ENCODE results near the gene GTF2H3. TPM values are rescaled to one million over a fixed set of nuclear protein-coding genes. Genes with fewer than 3 reads are reported as not detected.

GTF2H3 gene
- total and polyA plus RNA-seq, 2 experiments from 2014 or later: 10.5 to 27.7 TPM

DNA sequence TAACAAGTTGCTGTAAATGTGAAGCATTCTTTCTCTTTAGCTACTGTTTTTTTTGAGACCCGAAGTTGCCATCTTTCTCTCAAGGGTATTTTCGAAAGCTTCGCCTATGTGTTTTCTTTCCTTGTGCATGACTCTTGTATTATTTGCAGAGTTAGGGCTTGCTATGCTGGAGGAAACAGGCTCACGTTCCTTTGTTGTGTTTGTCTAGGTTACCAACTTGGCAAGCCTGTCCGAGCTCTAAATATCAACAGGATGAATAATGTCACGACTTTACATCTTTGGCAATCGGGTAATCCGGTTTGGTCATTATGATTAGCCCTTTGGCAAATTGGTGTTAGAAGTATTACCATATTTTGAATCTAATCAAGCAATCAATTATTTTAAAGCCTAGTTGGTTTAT lies 62.6 kb downstream of the GTF2H3 start:
- Histone ChIP-seq H4K20me1 (replicated peaks; ENCODE audit: insufficient read depth) (no peaks in the 10 kb centered on the region; the same call in 1 of the 2 replicates), H3K36me3 (ENCODE audit: insufficient read depth) (no peaks in the 10 kb centered on the region), H3K4me2 (no peak overlapping the region), H3K4me3 (no peak overlapping the region), H3K79me2 (replicated peaks; ENCODE audit: insufficient read depth) (no peaks in the 10 kb centered on the region), H3K4me1 (ENCODE audit: insufficient read depth) (no peaks in the 10 kb centered on the region), H3K27ac (ENCODE audit: low read depth) (no peak overlapping the region), H3F3A (replicated peaks; ENCODE audit: low read depth) (no peaks in the 10 kb centered on the region), H3K9me2 (ENCODE audit: insufficient read depth) (no peaks in the 10 kb centered on the region), H2AFZ (no peak overlapping the region), H3K27me3 (ENCODE audit: insufficient read depth) (no peaks in the 10 kb centered on the region)
- Mint-ChIP-seq H3K9me3 (no peaks in the 10 kb centered on the region), H3K27me3 (ENCODE audit: insufficient read depth, low read depth, poor library complexity) (peaks cover 2% of the 10 kb centered on the region), H3K4me3 (no peak overlapping the region), H3K27ac (no peak overlapping the region), H3K4me1 (no peaks in the 10 kb centered on the region), H3K36me3 (ENCODE audit: low read depth) (peaks cover 7% of the 10 kb centered on the region; the same call in 1 of the 3 replicates)
- ATAC-seq (no peak), DNase-seq (ENCODE audit: low spot score) (no peak)
- TF ChIP-seq EZH2phosphoT487 (IDR thresholded peaks at IDR 0.05; ENCODE audit: unreplicated experiment) (no peak), STAT1 (IDR thresholded peaks at IDR 0.05; ENCODE audit: unreplicated experiment) (no peak), NANOG (IDR thresholded peaks at IDR 0.05; ENCODE audit: borderline replicate concordance) (no peak), CREB1 (CRISPR knock-in tag; IDR thresholded peaks at IDR 0.05; ENCODE audit: low read depth) (no peak), ZNF114 (CRISPR knock-in tag; IDR thresholded peaks at IDR 0.05) (no peak)
- TF ChIP-seq, protein P1, sequence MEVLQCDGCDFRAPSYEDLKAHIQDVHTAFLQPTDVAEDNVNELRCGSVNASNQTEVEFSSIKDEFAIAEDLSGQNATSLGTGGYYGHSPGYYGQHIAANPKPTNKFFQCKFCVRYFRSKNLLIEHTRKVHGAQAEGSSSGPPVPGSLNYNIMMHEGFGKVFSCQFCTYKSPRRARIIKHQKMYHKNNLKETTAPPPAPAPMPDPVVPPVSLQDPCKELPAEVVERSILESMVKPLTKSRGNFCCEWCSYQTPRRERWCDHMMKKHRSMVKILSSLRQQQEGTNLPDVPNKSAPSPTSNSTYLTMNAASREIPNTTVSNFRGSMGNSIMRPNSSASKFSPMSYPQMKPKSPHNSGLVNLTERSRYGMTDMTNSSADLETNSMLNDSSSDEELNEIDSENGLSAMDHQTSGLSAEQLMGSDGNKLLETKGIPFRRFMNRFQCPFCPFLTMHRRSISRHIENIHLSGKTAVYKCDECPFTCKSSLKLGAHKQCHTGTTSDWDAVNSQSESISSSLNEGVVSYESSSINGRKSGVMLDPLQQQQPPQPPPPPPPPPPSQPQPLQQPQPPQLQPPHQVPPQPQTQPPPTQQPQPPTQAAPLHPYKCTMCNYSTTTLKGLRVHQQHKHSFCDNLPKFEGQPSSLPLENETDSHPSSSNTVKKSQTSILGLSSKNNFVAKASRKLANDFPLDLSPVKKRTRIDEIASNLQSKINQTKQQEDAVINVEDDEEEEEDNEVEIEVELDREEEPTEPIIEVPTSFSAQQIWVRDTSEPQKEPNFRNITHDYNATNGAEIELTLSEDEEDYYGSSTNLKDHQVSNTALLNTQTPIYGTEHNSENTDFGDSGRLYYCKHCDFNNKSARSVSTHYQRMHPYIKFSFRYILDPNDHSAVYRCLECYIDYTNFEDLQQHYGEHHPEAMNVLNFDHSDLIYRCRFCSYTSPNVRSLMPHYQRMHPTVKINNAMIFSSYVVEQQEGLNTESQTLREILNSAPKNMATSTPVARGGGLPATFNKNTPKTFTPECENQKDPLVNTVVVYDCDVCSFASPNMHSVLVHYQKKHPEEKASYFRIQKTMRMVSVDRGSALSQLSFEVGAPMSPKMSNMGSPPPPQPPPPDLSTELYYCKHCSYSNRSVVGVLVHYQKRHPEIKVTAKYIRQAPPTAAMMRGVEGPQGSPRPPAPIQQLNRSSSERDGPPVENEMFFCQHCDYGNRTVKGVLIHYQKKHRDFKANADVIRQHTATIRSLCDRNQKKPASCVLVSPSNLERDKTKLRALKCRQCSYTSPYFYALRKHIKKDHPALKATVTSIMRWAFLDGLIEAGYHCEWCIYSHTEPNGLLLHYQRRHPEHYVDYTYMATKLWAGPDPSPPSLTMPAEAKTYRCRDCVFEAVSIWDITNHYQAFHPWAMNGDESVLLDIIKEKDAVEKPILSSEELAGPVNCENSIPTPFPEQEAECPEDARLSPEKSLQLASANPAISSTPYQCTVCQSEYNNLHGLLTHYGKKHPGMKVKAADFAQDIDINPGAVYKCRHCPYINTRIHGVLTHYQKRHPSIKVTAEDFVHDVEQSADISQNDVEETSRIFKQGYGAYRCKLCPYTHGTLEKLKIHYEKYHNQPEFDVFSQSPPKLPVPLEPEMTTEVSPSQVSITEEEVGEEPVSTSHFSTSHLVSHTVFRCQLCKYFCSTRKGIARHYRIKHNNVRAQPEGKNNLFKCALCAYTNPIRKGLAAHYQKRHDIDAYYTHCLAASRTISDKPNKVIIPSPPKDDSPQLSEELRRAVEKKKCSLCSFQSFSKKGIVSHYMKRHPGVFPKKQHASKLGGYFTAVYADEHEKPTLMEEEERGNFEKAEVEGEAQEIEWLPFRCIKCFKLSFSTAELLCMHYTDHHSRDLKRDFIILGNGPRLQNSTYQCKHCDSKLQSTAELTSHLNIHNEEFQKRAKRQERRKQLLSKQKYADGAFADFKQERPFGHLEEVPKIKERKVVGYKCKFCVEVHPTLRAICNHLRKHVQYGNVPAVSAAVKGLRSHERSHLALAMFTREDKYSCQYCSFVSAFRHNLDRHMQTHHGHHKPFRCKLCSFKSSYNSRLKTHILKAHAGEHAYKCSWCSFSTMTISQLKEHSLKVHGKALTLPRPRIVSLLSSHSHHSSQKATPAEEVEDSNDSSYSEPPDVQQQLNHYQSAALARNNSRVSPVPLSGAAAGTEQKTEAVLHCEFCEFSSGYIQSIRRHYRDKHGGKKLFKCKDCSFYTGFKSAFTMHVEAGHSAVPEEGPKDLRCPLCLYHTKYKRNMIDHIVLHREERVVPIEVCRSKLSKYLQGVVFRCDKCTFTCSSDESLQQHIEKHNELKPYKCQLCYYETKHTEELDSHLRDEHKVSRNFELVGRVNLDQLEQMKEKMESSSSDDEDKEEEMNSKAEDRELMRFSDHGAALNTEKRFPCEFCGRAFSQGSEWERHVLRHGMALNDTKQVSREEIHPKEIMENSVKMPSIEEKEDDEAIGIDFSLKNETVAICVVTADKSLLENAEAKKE (CRISPR knock-in tag; IDR thresholded peaks at IDR 0.05): no peak

- no peaks in the 10 kb centered on the region for H3K4me1 Mint-ChIP-seq
- DNase-seq (ENCODE audit: low spot score) (no peak), ATAC-seq (no peak)
- Histone ChIP-seq H4K20me1 (replicated peaks; ENCODE audit: insufficient read depth) (no peaks in the 10 kb centered on the region; the same call in 1 of the 2 replicates), H3K79me2 (replicated peaks; ENCODE audit: insufficient read depth) (no peaks in the 10 kb centered on the region), H3K4me3 (no peak overlapping the region), H3K4me2 (no peak overlapping the region), H2AFZ (no peak overlapping the region), H3K36me3 (ENCODE audit: insufficient read depth) (no peaks in the 10 kb centered on the region), H3F3A (replicated peaks; ENCODE audit: low read depth) (no peaks in the 10 kb centered on the region), H3K4me1 (ENCODE audit: insufficient read depth) (no peaks in the 10 kb centered on the region), H3K27ac (ENCODE audit: low read depth) (no peak overlapping the region), H3K9me2 (ENCODE audit: insufficient read depth) (no peaks in the 10 kb centered on the region), H3K27me3 (ENCODE audit: insufficient read depth) (no peaks in the 10 kb centered on the region)
- no peak overlapping the region for H3K27ac Mint-ChIP-seq
- H3K27me3 Mint-ChIP-seq (ENCODE audit: insufficient read depth, low read depth, poor library complexity): peaks cover under 1% of the 10 kb centered on the region
- peaks cover 8% of the 10 kb centered on the region; the same call in 1 of the 3 replicates for H3K36me3 Mint-ChIP-seq (ENCODE audit: low read depth)
- H3K9me3 Mint-ChIP-seq: no peaks in the 10 kb centered on the region
- H3K4me3 Mint-ChIP-seq: no peak overlapping the region
- TF ChIP-seq, protein P1 (CRISPR knock-in tag; IDR thresholded peaks at IDR 0.05): no peak
Observed at GRCh38 chr12:123696646-123697045, 63.0 kb downstream of the GTF2H3 start.

Measured in GM23338 (cell line).